SK-MEL-5 (cell line): ENCODE results near the gene MAPK9. TPM values are rescaled to one million over a fixed set of nuclear protein-coding genes. Genes with fewer than 3 reads are reported as not detected.

Source experiments
- DNase-seq: peaks from one replicate; pipeline ENCODE4 v3.0.0-alpha.2; 2016; ENCODE audit warnings: low read depth, low spot score
- in situ Hi-C: cut with HindIII; loops from 2 replicates; pipeline ENCODE4 v1.10.0; 2016; ENCODE audit warnings: low sequenced_read_pairs, high pct_unique_total_duplicates, low pct_unique_long_range_greater_than_20kb
- total RNA-seq: library from RNA; depleted of rRNA; stranded (reverse); fragments of >200 nt; shearing (Covaris generic); gene quantifications from 2 replicates; pipeline ENCODE4 v1.2.3, GENCODE V29; 2014

The MAPK9 gene
- total RNA-seq, 1 experiment from 2014 or later = 16.0 TPM

GRCh38 chr5:180282281-180282680 is 9.6 kb downstream of the MAPK9 start:
- in situ Hi-C loops = no loop called here
- no peak for DNase-seq

- DNase-seq = no peak
- in situ Hi-C loops = no loop called here
Observed at GRCh38 chr5:180281706-180282105, 10.2 kb downstream of the MAPK9 start.

- in situ Hi-C loops = no loop called here
- DNase-seq = no peak
Observed at GRCh38 chr5:180274695-180275094, 17.2 kb downstream of the MAPK9 start.

- no peak for DNase-seq
- in situ Hi-C loops = no loop called here
Observed at GRCh38 chr5:180271221-180271620, 20.7 kb downstream of the MAPK9 start.

- in situ Hi-C loops = no loop called here
- DNase-seq = no peak
Observed at GRCh38 chr5:180259260-180259611, 32.6 kb downstream of the MAPK9 start.

- in situ Hi-C loops = no loop called here
- DNase-seq = no peak
Observed at GRCh38 chr5:180253036-180253824, 38.7 kb downstream of the MAPK9 start.

- no peak for DNase-seq
Observed at GRCh38 chr5:180251887-180252286, 40.0 kb downstream of the MAPK9 start.

GRCh38 chr5:180251141-180251540 is 40.7 kb downstream of the MAPK9 start:
- DNase-seq = no peak
- in situ Hi-C loops = no loop called here

More at GRCh38 chr5:180251887-180252286, 40.0 kb downstream of the MAPK9 start:
- in situ Hi-C loops = no loop called here

GRCh38 chr5:180250329-180250728 is 41.6 kb downstream of the MAPK9 start:
- no peak for DNase-seq
- in situ Hi-C loops = no loop called here

- DNase-seq = no peak
- in situ Hi-C loops = no loop called here
Observed at GRCh38 chr5:180241600-180241999, 50.3 kb downstream of the MAPK9 start.

GRCh38 chr5:180238631-180239030 is 53.3 kb downstream of the MAPK9 start:
- no peak for DNase-seq
- in situ Hi-C loops = no loop called here

GRCh38 chr5:180235846-180236245 is 56.0 kb downstream of the MAPK9 start:
- in situ Hi-C loops = no loop called here

GRCh38 chr5:180235077-180235476 is 56.8 kb downstream of the MAPK9 start:
- no peak for DNase-seq
- in situ Hi-C loops = no loop called here

More at GRCh38 chr5:180235846-180236245, 56.0 kb downstream of the MAPK9 start:
- DNase-seq = no peak

- no peak for DNase-seq
- in situ Hi-C loops = no loop called here
Observed at GRCh38 chr5:180234271-180234670, 57.6 kb downstream of the MAPK9 start.

GRCh38 chr5:180233729-180234128 is 58.2 kb downstream of the MAPK9 start:
- DNase-seq = no peak
- in situ Hi-C loops = no loop called here

GRCh38 chr5:180230017-180230416 is 61.9 kb downstream of the MAPK9 start:
- in situ Hi-C loops = no loop called here
- DNase-seq = no peak

- DNase-seq = no peak
- in situ Hi-C loops = no loop called here
Observed at GRCh38 chr5:180222056-180222455, 69.8 kb downstream of the MAPK9 start.

- no peak for DNase-seq
- in situ Hi-C loops = no loop called here
Observed at GRCh38 chr5:180217797-180218196, 74.1 kb downstream of the MAPK9 start.

- in situ Hi-C loops = no loop called here
- DNase-seq = no peak
Observed at GRCh38 chr5:180216646-180217171, 75.2 kb downstream of the MAPK9 start.
